GM23338 (cell line): ENCODE measurements around the gene RAD23B.

Experiments
- CREB1 ChIP-seq: fragments of 250-450 bp; sonication (Bioruptor Pico); IDR thresholded peaks from 2 replicates; pipeline ENCODE4 v1.5.0; 2020; ENCODE audit warnings: low read depth, mild to moderate bottlenecking, moderate library complexity
- CTCF ChIP-seq, 2 experiments: fragments of 200-600 bp in 1 of 2; sonication (generic) in 1 of 2; conservative IDR thresholded peaks; 2 replicates each; pipeline versions ENCODE4 v1.5.1 to v1.6.1; 2016 to 2017; ENCODE audit warnings: antibody characterized with exemption in 2 of 2, low read depth in 2 of 2, mild to moderate bottlenecking in 2 of 2, moderate library complexity in 1 of 2
- ETS1 ChIP-seq: IDR thresholded peaks from 2 replicates; pipeline ENCODE4 v1.6.1; 2016; ENCODE audit warnings: antibody characterized with exemption
- EZH2 ChIP-seq: fragments of 200-600 bp; sonication (generic); IDR thresholded peaks from one replicate; pipeline ENCODE4 v1.8.0; 2017; ENCODE audit warnings: antibody characterized with exemption, mild to moderate bottlenecking, low read depth; ENCODE audit not compliant: unreplicated experiment
- EZH2phosphoT487 ChIP-seq: fragments of 200-600 bp; sonication (generic); IDR thresholded peaks from one replicate; pipeline ENCODE4 v1.8.1; 2018; ENCODE audit warnings: antibody characterized with exemption; ENCODE audit not compliant: unreplicated experiment
- POLR2AphosphoS5 ChIP-seq: IDR thresholded peaks from 2 replicates; pipeline ENCODE4 v1.6.1; 2016; ENCODE audit warnings: antibody characterized with exemption, low read depth
- REST ChIP-seq: IDR thresholded peaks from one replicate; pipeline ENCODE4 v1.6.1; 2018; ENCODE audit warnings: antibody characterized with exemption; ENCODE audit not compliant: unreplicated experiment
- STAT1 ChIP-seq: IDR thresholded peaks from one replicate; pipeline ENCODE4 v1.6.1; 2016; ENCODE audit warnings: antibody characterized with exemption; ENCODE audit not compliant: unreplicated experiment
- ZNF331 ChIP-seq: fragments of 250-450 bp; sonication (Bioruptor Pico); IDR thresholded peaks from 2 replicates; pipeline ENCODE4 v1.5.0; 2020; ENCODE audit warnings: low read depth, mild to moderate bottlenecking, moderate library complexity

GRCh38 chr9:107332883-107333282 lies 49.8 kb downstream of the RAD23B start:
- TF ChIP-seq POLR2AphosphoS5: no peak
- no peak for TF ChIP-seq EZH2
- no peak for TF ChIP-seq CTCF (conservative IDR thresholded peaks at IDR 0.05; ENCODE audit: low read depth in 2 of 2)
- no peak for TF ChIP-seq REST
- no peak for TF ChIP-seq EZH2phosphoT487
- TF ChIP-seq CREB1 (CRISPR knock-in tag): no peak
- no peak for TF ChIP-seq ETS1
- TF ChIP-seq ZNF331 (CRISPR knock-in tag): no peak
- TF ChIP-seq STAT1: no peak
